ENCODE results near the gene MILR1.
"Not testable (repeated sequence)": the region's sequence is repeated elsewhere in the genome, so short reads cannot be mapped to it uniquely, and the experiment has no call there.

The MILR1 gene

GRCh38 chr17:64426596-64426995, 22.3 kb upstream of the MILR1 start:
- no peak for DNase-seq (ENCODE audit: low spot score)

- DNase-seq (ENCODE audit: low spot score) = no peak
Observed at GRCh38 chr17:64428406-64428805, 20.5 kb upstream of the MILR1 start.

- DNase-seq (ENCODE audit: low spot score) = not testable (repeated sequence)
Observed at GRCh38 chr17:64430036-64430435, 18.9 kb upstream of the MILR1 start.

- no peak for DNase-seq (ENCODE audit: low spot score)
Observed at GRCh38 chr17:64431534-64431933, 17.4 kb upstream of the MILR1 start.

GRCh38 chr17:64437944-64438525, 10.9 kb upstream of the MILR1 start:
- DNase-seq (ENCODE audit: low spot score) = no peak

- DNase-seq (ENCODE audit: low spot score) = not testable (repeated sequence)
Observed at GRCh38 chr17:64439521-64439920, 9.4 kb upstream of the MILR1 start.

GRCh38 chr17:64439956-64440355, 9.0 kb upstream of the MILR1 start:
- no peak for DNase-seq (ENCODE audit: low spot score)

GRCh38 chr17:64441772-64442540, 7.0 kb upstream of the MILR1 start:
- no peak for DNase-seq (ENCODE audit: low spot score)

- DNase-seq (ENCODE audit: low spot score) = no peak
Observed at GRCh38 chr17:64442541-64442971, 6.4 kb upstream of the MILR1 start.

GRCh38 chr17:64443086-64443760, 5.7 kb upstream of the MILR1 start:
- no peak for DNase-seq (ENCODE audit: low spot score)

GRCh38 chr17:64447526-64447925, 1.4 kb upstream of the MILR1 start:
- no peak for DNase-seq (ENCODE audit: low spot score)

- DNase-seq (ENCODE audit: low spot score) = no peak
Observed at GRCh38 chr17:64449545-64449944, 630 bp downstream of the MILR1 start.

GRCh38 chr17:64455993-64456885, 7.3 kb downstream of the MILR1 start:
- no peak for DNase-seq (ENCODE audit: low spot score)

GRCh38 chr17:64457156-64457555, 8.2 kb downstream of the MILR1 start:
- no peak for DNase-seq (ENCODE audit: low spot score)

- DNase-seq (ENCODE audit: low spot score) = no peak
Observed at GRCh38 chr17:64458756-64459155, 9.8 kb downstream of the MILR1 start.

- DNase-seq (ENCODE audit: low spot score) = no peak
Observed at GRCh38 chr17:64459284-64459747, 10.4 kb downstream of the MILR1 start.

GRCh38 chr17:64459818-64460217, 10.9 kb downstream of the MILR1 start:
- not testable (repeated sequence) for DNase-seq (ENCODE audit: low spot score)

GRCh38 chr17:64460955-64461354, 12.0 kb downstream of the MILR1 start:
- DNase-seq (ENCODE audit: low spot score) = no peak

- no peak for DNase-seq (ENCODE audit: low spot score)
Observed at GRCh38 chr17:64461788-64462187, 12.9 kb downstream of the MILR1 start.

GRCh38 chr17:64466019-64466735, 17.3 kb downstream of the MILR1 start:
- DNase-seq (ENCODE audit: low spot score) = no peak

GRCh38 chr17:64466834-64467233, 17.9 kb downstream of the MILR1 start:
- DNase-seq (ENCODE audit: low spot score) = not testable (repeated sequence)
